ENCODE measurements around the gene STK32B. TPM values are rescaled to one million over a fixed set of nuclear protein-coding genes. Genes with fewer than 3 reads are reported as not detected.

The STK32B gene
- total RNA-seq, 2 donors from 2014 or later, result not detected

DNA sequence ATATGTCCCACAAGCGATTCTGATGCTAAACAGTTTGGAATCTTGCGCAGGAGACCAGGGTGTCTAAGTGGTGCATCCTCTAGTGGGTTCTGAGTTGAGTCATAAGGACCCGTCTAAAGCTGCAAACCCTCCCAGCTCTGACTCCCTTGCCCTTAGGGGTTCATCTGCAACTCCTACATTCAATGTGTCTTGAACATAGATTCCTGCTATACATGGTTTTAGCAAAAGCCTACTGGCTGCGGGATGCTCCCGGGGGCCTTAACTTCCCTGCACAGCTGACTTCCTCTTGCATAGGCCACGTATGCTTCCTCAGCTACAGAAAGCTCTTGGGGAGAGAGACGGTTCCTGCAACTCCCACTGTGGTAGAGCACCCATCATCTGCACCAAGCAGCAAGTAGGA is 420.4 kb downstream of the STK32B start:
- H3K9me3 Mint-ChIP-seq, result no peaks in the 10 kb centered on the region
- no peak overlapping the region for H3K27ac Mint-ChIP-seq
- H3K4me1 Mint-ChIP-seq (ENCODE audit: low read depth in 2 of 2), result no peaks in the 10 kb centered on the region
- DNase-seq (ENCODE audit: low spot score), result no peak
- H3K27me3 Mint-ChIP-seq, result no peaks in the 10 kb centered on the region
- no peak for ATAC-seq
- no peak overlapping the region for H3K4me3 Mint-ChIP-seq
- H3K36me3 Mint-ChIP-seq, result no peaks in the 10 kb centered on the region

DNA sequence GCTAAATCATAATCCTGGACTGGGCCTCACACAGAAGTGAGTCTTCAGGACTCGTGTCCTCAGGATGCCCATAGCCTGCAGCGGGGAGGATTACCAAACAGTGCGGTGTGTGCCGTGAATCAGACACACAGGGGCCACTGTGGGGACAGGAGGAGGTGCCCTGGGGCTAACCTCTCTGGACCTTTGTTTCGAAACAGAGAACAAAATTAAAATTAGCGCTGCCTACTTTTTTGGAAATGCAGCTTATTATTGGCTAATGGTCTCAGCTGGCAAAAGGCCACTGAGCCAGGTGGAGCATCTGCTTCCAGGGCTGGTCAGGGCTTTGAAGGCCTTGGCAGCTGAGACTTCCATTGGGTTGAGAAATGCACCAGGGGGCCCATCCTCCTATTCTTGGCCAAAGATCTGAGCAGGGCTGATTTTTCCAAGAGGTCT is 420.9 kb downstream of the STK32B start:
- Mint-ChIP-seq H3K27me3 (no peaks in the 10 kb centered on the region), H3K4me3 (no peak overlapping the region), H3K9me3 (no peaks in the 10 kb centered on the region), H3K4me1 (ENCODE audit: low read depth in 2 of 2) (no peaks in the 10 kb centered on the region), H3K27ac (no peak overlapping the region), H3K36me3 (no peaks in the 10 kb centered on the region)
- ATAC-seq, result no peak
- DNase-seq (ENCODE audit: low spot score), result no peak

DNA sequence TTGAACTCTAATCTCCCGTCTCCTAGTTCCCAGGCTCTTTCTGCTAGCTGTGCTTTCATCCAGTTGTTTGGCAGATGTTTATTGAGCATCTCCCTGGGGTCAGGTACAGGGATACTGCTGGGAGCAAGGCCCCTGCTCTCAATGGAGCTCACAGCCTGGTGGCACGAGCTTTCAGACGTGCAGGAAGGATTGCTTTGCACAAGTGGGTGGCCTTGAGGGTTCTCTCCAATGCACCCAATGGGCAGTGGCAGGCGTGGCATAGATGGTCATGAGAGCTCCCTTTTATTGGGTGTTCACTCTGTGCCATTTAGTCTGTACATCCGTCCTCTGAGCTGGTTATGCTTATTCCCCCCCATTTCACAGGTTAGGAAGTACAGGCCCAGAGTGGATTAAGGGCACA is 421.8 kb downstream of the STK32B start:
- Mint-ChIP-seq H3K4me1 (ENCODE audit: low read depth in 2 of 2) (no peaks in the 10 kb centered on the region), H3K27me3 (no peaks in the 10 kb centered on the region)
- no peak for ATAC-seq

DNA sequence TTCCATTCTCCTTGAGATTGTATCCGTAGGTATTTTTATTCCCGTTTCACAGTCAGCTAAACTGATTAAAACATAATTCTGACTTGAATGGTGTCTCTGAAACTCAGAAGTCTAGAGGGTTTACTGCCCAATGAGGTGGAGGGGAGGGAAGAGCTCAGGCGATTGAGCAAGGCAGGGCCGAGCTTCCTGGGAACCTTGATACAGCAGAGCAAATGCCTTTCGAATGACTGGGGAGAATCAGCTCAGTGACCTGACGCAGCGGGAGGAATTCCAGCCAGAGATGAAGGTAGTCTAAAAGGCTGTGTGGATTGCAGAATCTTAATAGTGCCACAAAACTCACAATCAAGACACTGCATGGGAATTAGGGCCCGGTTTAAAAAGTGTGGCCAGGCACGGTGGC is 423.5 kb downstream of the STK32B start:
- no peak overlapping the region for H3K4me3 Mint-ChIP-seq
- H3K27me3 Mint-ChIP-seq, result no peaks in the 10 kb centered on the region
- no peaks in the 10 kb centered on the region for H3K4me1 Mint-ChIP-seq (ENCODE audit: low read depth in 2 of 2)
- DNase-seq (ENCODE audit: low spot score), result no peak
- H3K27ac Mint-ChIP-seq, result no peak overlapping the region
- no peaks in the 10 kb centered on the region for H3K36me3 Mint-ChIP-seq
- ATAC-seq, result no peak
- no peaks in the 10 kb centered on the region for H3K9me3 Mint-ChIP-seq

More for the DNA sequence above, 421.8 kb downstream of the STK32B start:
- Mint-ChIP-seq H3K4me3 (no peak overlapping the region), H3K9me3 (no peaks in the 10 kb centered on the region), H3K27ac (no peak overlapping the region), H3K36me3 (no peaks in the 10 kb centered on the region)
- no peak for DNase-seq (ENCODE audit: low spot score)

DNA sequence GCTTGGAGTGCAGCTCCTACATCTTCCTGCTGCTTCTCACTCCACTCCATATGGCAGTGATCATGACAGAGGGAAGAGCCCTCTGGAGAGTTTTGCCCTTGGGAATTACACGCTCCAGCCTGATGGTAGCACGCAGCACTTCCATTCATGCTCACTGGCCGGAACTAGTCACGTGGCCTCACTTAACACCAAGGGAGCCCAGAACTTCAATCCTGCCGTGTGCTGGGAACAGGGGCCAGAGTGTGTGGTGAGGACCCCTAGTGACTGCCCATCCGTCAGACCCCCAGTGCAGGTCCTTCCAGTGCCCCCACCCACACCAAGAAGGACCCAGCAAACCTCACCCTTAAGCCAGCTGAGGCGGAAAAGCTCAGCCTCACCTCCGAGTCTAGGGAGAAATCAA is 426.3 kb downstream of the STK32B start:
- Mint-ChIP-seq H3K27ac (no peak overlapping the region), H3K4me3 (no peak overlapping the region), H3K9me3 (no peaks in the 10 kb centered on the region), H3K36me3 (no peaks in the 10 kb centered on the region), H3K27me3 (no peaks in the 10 kb centered on the region), H3K4me1 (ENCODE audit: low read depth in 2 of 2) (no peaks in the 10 kb centered on the region)
- peak in 1 of 2 donors; percentile 52 for ATAC-seq
- DNase-seq (ENCODE audit: low spot score), result no peak

DNA sequence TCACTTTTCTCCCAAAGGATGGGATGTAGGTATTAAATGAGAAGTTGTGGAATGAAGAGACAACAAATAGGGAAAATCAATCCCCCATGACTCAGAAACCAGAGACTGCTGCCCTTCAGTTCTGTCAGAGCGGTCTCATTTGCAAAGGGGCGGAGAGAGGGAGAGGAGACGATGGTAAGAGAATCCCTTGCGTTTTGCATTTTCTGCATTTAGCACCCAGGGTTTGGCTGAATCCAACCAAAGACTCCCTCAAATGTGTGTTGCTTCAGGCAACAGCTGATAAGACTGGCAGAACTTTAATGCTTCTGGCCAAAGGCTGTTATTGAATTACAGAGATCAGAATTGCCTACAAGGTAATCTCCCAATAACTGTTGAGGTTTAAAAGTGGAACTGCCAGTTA is 426.9 kb downstream of the STK32B start:
- ATAC-seq, result no peak
- Mint-ChIP-seq H3K27me3 (peaks cover 0 to under 1% of the 10 kb centered on the region in 2 donors), H3K4me3 (no peak overlapping the region), H3K27ac (no peak overlapping the region), H3K36me3 (no peaks in the 10 kb centered on the region), H3K9me3 (no peaks in the 10 kb centered on the region), H3K4me1 (ENCODE audit: low read depth in 2 of 2) (no peaks in the 10 kb centered on the region)
- no peak for DNase-seq (ENCODE audit: low spot score)

DNA sequence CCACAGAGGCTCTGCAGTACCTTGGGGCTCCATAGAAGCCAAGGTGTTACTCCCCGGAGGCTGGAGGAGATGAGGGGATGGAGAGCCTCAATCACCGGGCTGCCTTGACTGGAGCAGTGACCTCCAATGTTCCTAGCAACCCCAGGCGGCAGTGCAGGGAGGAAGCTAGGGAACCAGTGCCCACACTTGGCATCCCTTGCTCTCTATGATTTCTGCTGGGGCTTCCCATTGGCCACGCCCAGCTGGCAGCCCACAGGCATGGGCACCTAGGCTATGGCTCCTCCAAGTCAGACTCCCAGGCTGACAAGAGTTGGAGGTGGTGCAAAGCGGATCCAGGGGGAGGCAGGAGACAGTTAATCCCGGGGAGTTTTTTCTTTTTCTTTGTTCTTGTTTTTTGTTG is 427.4 kb downstream of the STK32B start:
- H3K36me3 Mint-ChIP-seq, result peaks cover 4% of the 10 kb centered on the region
- ATAC-seq (no peak), DNase-seq (ENCODE audit: low spot score) (no peak)
- peaks cover 5% of the 10 kb centered on the region for H3K9me3 Mint-ChIP-seq
- no peak overlapping the region for H3K27ac Mint-ChIP-seq
- no peak overlapping the region for H3K4me3 Mint-ChIP-seq
- peaks cover 5% of the 10 kb centered on the region in 2 donors for H3K27me3 Mint-ChIP-seq
- no peaks in the 10 kb centered on the region for H3K4me1 Mint-ChIP-seq (ENCODE audit: low read depth in 2 of 2)

DNA sequence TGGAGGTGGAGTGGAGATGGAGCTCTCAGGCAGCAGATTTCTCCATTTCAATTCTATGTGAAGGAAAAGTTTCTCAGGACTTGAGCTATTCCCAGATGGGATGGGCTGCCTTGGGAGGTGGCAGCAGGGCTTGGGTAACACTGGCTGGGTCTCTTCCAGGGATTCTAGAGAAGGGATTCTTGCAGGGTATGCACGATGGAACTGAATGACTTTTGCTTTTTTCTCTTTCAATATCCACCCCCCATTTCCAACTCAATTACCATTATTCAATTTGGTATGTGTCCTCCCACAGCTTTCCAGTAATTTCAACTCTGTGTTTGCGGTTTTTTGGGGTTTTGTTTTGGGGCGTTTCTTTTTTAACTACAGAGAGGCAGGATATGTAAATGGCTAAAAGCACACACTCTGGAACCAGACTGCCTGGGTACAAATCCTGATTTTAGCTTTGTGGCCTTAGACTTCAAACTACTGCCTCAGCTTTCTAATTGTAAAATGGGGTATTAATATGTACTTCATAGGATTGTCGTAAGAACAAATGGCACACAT is 428.3 kb downstream of the STK32B start:
- H3K4me1 Mint-ChIP-seq (ENCODE audit: low read depth in 2 of 2), result no peaks in the 10 kb centered on the region
- no peak for ATAC-seq

DNA sequence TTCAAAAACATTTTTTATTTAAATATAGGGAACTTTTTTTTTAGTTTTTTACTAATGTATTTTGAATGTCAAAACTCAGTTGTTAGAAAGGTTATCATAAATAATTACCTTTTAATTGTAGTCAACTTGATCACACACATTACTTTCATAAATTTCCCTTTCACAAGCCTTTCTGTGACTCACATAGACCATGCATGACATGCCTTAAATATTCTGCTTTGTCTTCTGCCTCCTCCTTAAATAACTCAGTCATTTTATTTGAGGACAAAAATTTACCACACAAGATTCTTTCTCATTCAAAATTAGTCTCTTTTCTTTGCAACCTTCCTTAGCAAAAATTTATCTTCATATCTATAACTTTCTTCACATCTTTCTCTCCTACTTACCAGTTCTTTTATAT is 437.1 kb downstream of the STK32B start:
- peaks cover 11% of the 10 kb centered on the region for H3K9me3 Mint-ChIP-seq
- H3K27ac Mint-ChIP-seq, result no peak overlapping the region
- H3K36me3 Mint-ChIP-seq, result peaks cover 15% of the 10 kb centered on the region
- H3K4me3 Mint-ChIP-seq, result no peak overlapping the region
- DNase-seq (ENCODE audit: low spot score), result no peak
- peaks cover 6 to 7% of the 10 kb centered on the region in 2 donors for H3K27me3 Mint-ChIP-seq
- no peaks in the 10 kb centered on the region for H3K4me1 Mint-ChIP-seq (ENCODE audit: low read depth in 2 of 2)
- no peak for ATAC-seq

More for the DNA sequence above, 428.3 kb downstream of the STK32B start:
- Mint-ChIP-seq H3K27me3 (peaks cover 7 to 8% of the 10 kb centered on the region in 2 donors), H3K27ac (no peak overlapping the region), H3K36me3 (peaks cover 5% of the 10 kb centered on the region), H3K4me3 (no peak overlapping the region), H3K9me3 (peaks cover 7% of the 10 kb centered on the region)
- no peak for DNase-seq (ENCODE audit: low spot score)

DNA sequence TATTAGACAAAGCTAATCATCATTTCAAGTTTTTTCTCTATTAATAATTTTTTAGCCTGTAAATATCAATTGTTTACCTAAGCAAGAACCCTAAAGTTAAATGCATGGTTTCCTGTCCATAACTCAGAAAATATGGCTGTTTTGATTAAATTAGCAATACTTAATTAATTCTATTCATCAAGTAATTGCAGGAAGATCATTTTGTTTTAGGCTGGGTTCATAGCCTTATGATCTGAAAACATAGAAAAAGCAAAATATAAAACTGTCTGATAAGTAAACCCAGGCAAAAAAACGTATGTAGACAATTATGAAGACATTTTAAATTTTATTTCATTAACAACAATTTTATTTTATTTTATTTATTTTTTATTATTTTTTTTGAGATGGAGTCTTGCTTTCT is 438.0 kb downstream of the STK32B start:
- peaks cover 14% of the 10 kb centered on the region for H3K36me3 Mint-ChIP-seq
- no peak overlapping the region for H3K27ac Mint-ChIP-seq
- no peak overlapping the region for H3K4me3 Mint-ChIP-seq
- peaks cover 0 to 6% of the 10 kb centered on the region in 2 donors for H3K27me3 Mint-ChIP-seq
- peaks cover 11% of the 10 kb centered on the region for H3K9me3 Mint-ChIP-seq
- no peak for DNase-seq (ENCODE audit: low spot score)
- H3K4me1 Mint-ChIP-seq (ENCODE audit: low read depth in 2 of 2), result no peaks in the 10 kb centered on the region
- ATAC-seq, result no peak

DNA sequence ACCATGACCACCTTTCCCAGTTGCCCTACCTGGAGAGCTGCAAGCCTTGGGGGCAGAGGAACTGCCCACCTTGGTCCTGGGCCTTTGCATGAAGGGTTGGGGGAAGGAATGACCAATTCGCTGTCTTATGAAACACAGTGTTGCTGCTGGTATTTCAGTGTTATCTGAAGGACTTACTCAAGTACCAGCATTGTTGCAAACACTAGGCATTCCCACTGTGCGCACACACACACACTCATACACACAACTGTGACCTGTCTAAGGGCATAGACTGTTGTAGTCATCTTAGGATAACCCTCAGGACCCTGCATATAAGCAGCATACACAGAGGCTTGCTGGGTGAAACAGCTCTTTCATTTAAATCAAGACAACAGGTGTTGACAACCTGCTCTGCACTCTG is 446.2 kb downstream of the STK32B start:
- no peaks in the 10 kb centered on the region for H3K4me1 Mint-ChIP-seq (ENCODE audit: low read depth in 2 of 2)
- ATAC-seq, result no peak

DNA sequence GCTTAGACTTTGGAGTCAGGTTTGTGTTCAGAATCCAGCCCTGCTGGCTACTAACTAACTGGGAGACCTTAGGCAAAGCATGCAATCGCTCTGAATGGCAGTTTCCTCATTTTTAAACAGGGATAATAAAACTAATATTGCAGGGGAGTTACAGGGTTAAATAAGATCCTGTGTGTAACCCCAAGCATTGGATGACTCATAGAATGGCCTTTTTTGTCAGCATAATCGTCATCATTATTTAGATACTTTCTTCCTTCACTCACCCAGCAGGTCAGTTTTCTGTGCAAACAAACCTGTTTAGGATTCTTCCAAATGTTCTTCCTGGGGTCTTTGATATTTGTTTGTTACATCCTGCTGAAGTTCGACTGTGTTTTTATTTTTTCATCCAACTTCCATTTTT is 448.9 kb downstream of the STK32B start:
- no peak overlapping the region for H3K27ac Mint-ChIP-seq
- no peak overlapping the region for H3K4me3 Mint-ChIP-seq
- H3K27me3 Mint-ChIP-seq, result peaks cover 5 to 13% of the 10 kb centered on the region in 2 donors
- no peak for ATAC-seq
- H3K4me1 Mint-ChIP-seq (ENCODE audit: low read depth in 2 of 2), result no peaks in the 10 kb centered on the region
- peaks cover 3% of the 10 kb centered on the region for H3K36me3 Mint-ChIP-seq
- peaks cover 2% of the 10 kb centered on the region for H3K9me3 Mint-ChIP-seq
- DNase-seq (ENCODE audit: low spot score), result no peak

More for the DNA sequence above, 446.2 kb downstream of the STK32B start:
- peaks cover 8% of the 10 kb centered on the region for H3K9me3 Mint-ChIP-seq
- DNase-seq (ENCODE audit: low spot score), result no peak
- H3K27ac Mint-ChIP-seq, result no peak overlapping the region
- no peak overlapping the region for H3K4me3 Mint-ChIP-seq
- peaks cover 10% of the 10 kb centered on the region for H3K36me3 Mint-ChIP-seq
- peaks cover 6 to 17% of the 10 kb centered on the region in 2 donors for H3K27me3 Mint-ChIP-seq

DNA sequence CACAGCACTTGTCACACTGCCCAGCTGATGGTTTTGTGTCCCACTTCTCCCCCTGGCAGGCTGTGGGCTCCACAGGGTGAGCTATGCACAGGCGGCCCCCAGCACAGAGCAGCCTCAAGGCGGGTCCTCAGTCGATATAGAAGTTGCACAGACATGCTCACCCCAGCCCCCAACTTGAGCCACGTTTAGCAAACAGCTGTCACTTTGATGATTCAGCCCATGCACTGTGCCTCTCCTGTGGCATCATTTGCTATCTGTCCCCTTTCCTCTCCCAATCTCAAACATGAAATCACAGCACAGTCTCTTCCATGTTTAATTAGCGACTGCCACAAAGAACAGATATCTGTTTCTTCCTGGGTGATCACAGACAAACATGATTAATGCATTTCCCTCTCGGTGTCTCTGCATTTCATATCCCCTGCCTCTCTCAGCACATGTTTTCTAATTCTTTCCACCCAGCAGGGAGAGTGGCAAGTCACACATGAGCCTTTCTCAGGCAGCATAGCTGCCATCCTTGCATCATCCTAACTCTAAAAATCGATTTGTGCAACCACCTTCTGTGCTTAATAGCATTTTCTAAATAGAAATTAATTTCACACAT is 452.2 kb downstream of the STK32B start:
- H3K4me3 Mint-ChIP-seq, result no peak overlapping the region
- DNase-seq (ENCODE audit: low spot score) (no peak), ATAC-seq (peak in 1 of 2 donors; percentile 36)
- H3K27ac Mint-ChIP-seq, result no peak overlapping the region
- no peaks in the 10 kb centered on the region for H3K36me3 Mint-ChIP-seq
- H3K27me3 Mint-ChIP-seq, result peaks cover 6 to 17% of the 10 kb centered on the region in 2 donors
- H3K9me3 Mint-ChIP-seq, result no peaks in the 10 kb centered on the region
- H3K4me1 Mint-ChIP-seq (ENCODE audit: low read depth in 2 of 2), result no peaks in the 10 kb centered on the region

DNA sequence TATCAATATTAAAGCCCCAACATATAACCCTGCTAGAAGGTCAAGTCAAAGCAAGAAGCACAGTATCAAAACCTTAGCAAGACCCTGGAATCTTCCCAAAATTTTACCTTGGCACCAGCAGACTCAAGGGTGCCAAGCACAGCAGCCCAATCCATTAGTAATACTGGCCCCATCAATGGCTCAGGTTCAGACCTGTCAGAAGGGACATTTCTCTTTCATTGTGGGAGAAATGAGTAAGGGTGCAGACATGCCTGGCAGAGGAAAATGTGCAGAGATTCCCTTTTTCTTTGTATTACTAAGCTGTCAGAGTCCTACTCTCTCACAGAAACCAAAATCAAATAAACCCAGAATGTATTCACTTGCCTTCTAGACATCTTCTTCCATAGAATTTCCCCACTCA is 453.2 kb downstream of the STK32B start:
- H3K9me3 Mint-ChIP-seq, result no peaks in the 10 kb centered on the region
- H3K36me3 Mint-ChIP-seq, result no peaks in the 10 kb centered on the region
- no peak for ATAC-seq
- no peak for DNase-seq (ENCODE audit: low spot score)
- H3K27me3 Mint-ChIP-seq, result peaks cover 9 to 17% of the 10 kb centered on the region in 2 donors
- H3K4me3 Mint-ChIP-seq, result no peak overlapping the region
- no peak overlapping the region for H3K27ac Mint-ChIP-seq
- no peaks in the 10 kb centered on the region for H3K4me1 Mint-ChIP-seq (ENCODE audit: low read depth in 2 of 2)

DNA sequence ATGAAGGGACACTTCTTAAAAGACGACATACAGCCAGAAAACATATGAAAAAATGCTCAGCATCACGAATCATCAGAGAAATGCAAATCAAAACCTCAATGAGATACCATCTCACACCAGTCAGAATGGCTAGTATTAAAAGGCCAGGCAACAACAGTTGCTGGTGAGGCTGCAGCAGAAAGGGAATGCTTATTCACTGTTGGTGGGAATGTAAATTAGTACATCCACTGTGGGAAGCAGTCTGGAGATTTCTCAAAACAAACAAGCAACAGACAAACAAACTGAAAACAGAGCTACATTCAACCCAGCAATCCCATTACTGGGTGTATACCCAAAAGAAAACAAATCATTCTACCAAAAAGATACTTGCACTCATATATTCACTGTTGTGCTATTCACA is 459.2 kb downstream of the STK32B start:
- H3K9me3 Mint-ChIP-seq, result no peaks in the 10 kb centered on the region
- no peak overlapping the region for H3K4me3 Mint-ChIP-seq
- H3K36me3 Mint-ChIP-seq, result no peaks in the 10 kb centered on the region
- peaks cover 6 to 13% of the 10 kb centered on the region in 2 donors for H3K27me3 Mint-ChIP-seq
- H3K27ac Mint-ChIP-seq, result no peak overlapping the region
- DNase-seq (ENCODE audit: low spot score) (no peak), ATAC-seq (no peak)
- no peaks in the 10 kb centered on the region for H3K4me1 Mint-ChIP-seq (ENCODE audit: low read depth in 2 of 2)
